NCI-H748 treated with DMSO at 0.1 percent for 48 hours (cell line): ENCODE data around the gene PIM1.
A peak's percentile ranks its signal among the peaks of the same experiment; 100 is the strongest.
"Not testable (repeated sequence)": the region's sequence is repeated elsewhere in the genome, so short reads cannot be mapped to it uniquely, and the experiment has no call there.

Experiments used
- DNase-seq: peaks from one replicate; lab custom pipeline; 2025; lab: John Stamatoyannopoulos, UW

PIM1 gene

GRCh38 chr6:37169496-37170272 lies at the start of gene PIM1:
PIM1 (plus strand) TSS chr6:37170152; CDS start chr6:37170576, 424 bp downstream.
- peak; percentile 97 for DNase-seq

- DNase-seq = no peak
Measured at GRCh38 chr6:37121556-37121955, 48.4 kb upstream of the PIM1 start.

- DNase-seq = no peak
Measured at GRCh38 chr6:37122861-37123260, 47.1 kb upstream of the PIM1 start.

- no peak for DNase-seq
Measured at GRCh38 chr6:37123957-37124729, 45.8 kb upstream of the PIM1 start.

GRCh38 chr6:37125774-37126492 lies 44.0 kb upstream of the PIM1 start:
- DNase-seq = no peak

GRCh38 chr6:37126493-37126958 lies 43.4 kb upstream of the PIM1 start:
- DNase-seq = no peak

GRCh38 chr6:37126961-37127616 lies 42.9 kb upstream of the PIM1 start:
- DNase-seq = no peak

- DNase-seq = no peak
Measured at GRCh38 chr6:37127961-37128862, 41.7 kb upstream of the PIM1 start.

- not testable (repeated sequence) for DNase-seq
Measured at GRCh38 chr6:37128863-37129443, 41.0 kb upstream of the PIM1 start.

GRCh38 chr6:37129566-37129965 lies 40.4 kb upstream of the PIM1 start:
- DNase-seq = no peak

GRCh38 chr6:37130704-37131103 lies 39.2 kb upstream of the PIM1 start:
- DNase-seq = no peak

GRCh38 chr6:37131104-37131959 lies 38.6 kb upstream of the PIM1 start:
- no peak for DNase-seq

- DNase-seq = no peak
Measured at GRCh38 chr6:37131960-37132253, 38.0 kb upstream of the PIM1 start.

GRCh38 chr6:37134036-37134395 lies 35.9 kb upstream of the PIM1 start:
- DNase-seq = no peak

GRCh38 chr6:37134396-37135191 lies 35.4 kb upstream of the PIM1 start:
- no peak for DNase-seq

- DNase-seq = no peak
Measured at GRCh38 chr6:37135835-37136694, 33.9 kb upstream of the PIM1 start.

- no peak for DNase-seq
Measured at GRCh38 chr6:37136821-37137200, 33.1 kb upstream of the PIM1 start.
